NB4 (cell line): ENCODE results near the gene ANO1.

ENCODE experiments used
- CTCF ChIP-seq: IDR thresholded peaks from one replicate; pipeline ENCODE4 v1.5.1; 2012; ENCODE audit warnings: low read depth, low read length
- MAX ChIP-seq: IDR thresholded peaks from 2 replicates; pipeline ENCODE4 v1.6.1; 2011; ENCODE audit warnings: low read depth, low read length
- POLR2A ChIP-seq: IDR thresholded peaks from 2 replicates; pipeline ENCODE4 v1.6.1; 2011; ENCODE audit warnings: mild to moderate bottlenecking; ENCODE audit not compliant: insufficient read length; ENCODE audit errors: extremely low read depth

GRCh38 chr11:70068345-70068744 is 9.8 kb upstream of the ANO1 start:
- TF ChIP-seq CTCF (no peak), POLR2A (no peak), MAX (no peak)
